Measurements from ENCODE around the gene C11orf97.
"Not testable (repeated sequence)": the region's sequence is repeated elsewhere in the genome, so short reads cannot be mapped to it uniquely, and the experiment has no call there.

C11orf97 gene

GRCh38 chr11:94537031-94537600 is 24.9 kb downstream of the C11orf97 start:
- ATAC-seq (replicated peaks) (no peak), DNase-seq (no peak)

GRCh38 chr11:94539420-94539819 is 27.2 kb downstream of the C11orf97 start:
- Mint-ChIP-seq H3K9me3 (no peaks in the 10 kb centered on the region), H3K4me1 (peaks cover 4 to 7% of the 10 kb centered on the region in 2 donors), H3K27me3 (peaks cover 5 to 12% of the 10 kb centered on the region in 2 donors), H3K4me3 (no peak overlapping the region), H3K36me3 (peaks cover 3 to 4% of the 10 kb centered on the region in 2 donors), H3K27ac (no peak overlapping the region)
- ATAC-seq (replicated peaks) (no peak), DNase-seq (no peak)

More at GRCh38 chr11:94537031-94537600, 24.9 kb downstream of the C11orf97 start:
- Mint-ChIP-seq H3K27ac (no peak overlapping the region), H3K4me1 (no peaks in the 10 kb centered on the region), H3K9me3 (no peaks in the 10 kb centered on the region), H3K27me3 (peaks cover 5 to 15% of the 10 kb centered on the region in 2 donors), H3K36me3 (no peaks in the 10 kb centered on the region), H3K4me3 (no peak overlapping the region)

GRCh38 chr11:94543695-94544645 is 31.7 kb downstream of the C11orf97 start, which contains the start of gene FUT4:
Gene FUT4 (plus strand): TSS chr11:94543921. CDS start chr11:94544134, 213 bp downstream.
- H3K4me1 Mint-ChIP-seq: peaks cover 12 to 36% of the 10 kb centered on the region in 2 donors
- no peaks in the 10 kb centered on the region for H3K9me3 Mint-ChIP-seq
- H3K36me3 Mint-ChIP-seq: peaks cover 8 to 13% of the 10 kb centered on the region in 2 donors
- ATAC-seq (replicated peaks) (peak; percentile 87 to 88), DNase-seq (peak; percentile 70)
- peaks cover 0 to 7% of the 10 kb centered on the region in 2 donors for H3K27me3 Mint-ChIP-seq
- peak within 1 kb of the TSS; percentile 100 for H3K27ac Mint-ChIP-seq
- peak within 1 kb of the TSS; percentile 98 to 100 for H3K4me3 Mint-ChIP-seq

GRCh38 chr11:94544646-94545263 is 32.5 kb downstream of the C11orf97 start:
- H3K4me3 Mint-ChIP-seq: peak overlapping the region; percentile 79 to 98
- ATAC-seq (replicated peaks) (peak in 1 of 2 donors; percentile 5), DNase-seq (no peak)
- no peaks in the 10 kb centered on the region for H3K9me3 Mint-ChIP-seq
- H3K27me3 Mint-ChIP-seq: peaks cover 0 to 4% of the 10 kb centered on the region in 2 donors
- H3K36me3 Mint-ChIP-seq: peaks cover 8 to 13% of the 10 kb centered on the region in 2 donors
- peak overlapping the region; percentile 75 for H3K27ac Mint-ChIP-seq
- H3K4me1 Mint-ChIP-seq: peaks cover 12 to 36% of the 10 kb centered on the region in 2 donors

GRCh38 chr11:94545264-94546161 is 33.3 kb downstream of the C11orf97 start:
- Mint-ChIP-seq H3K4me3 (peak overlapping the region; percentile 79 to 98), H3K4me1 (peaks cover 16 to 41% of the 10 kb centered on the region in 2 donors), H3K27ac (peak overlapping the region; percentile 75), H3K9me3 (no peaks in the 10 kb centered on the region), H3K36me3 (peaks cover 8 to 13% of the 10 kb centered on the region in 2 donors), H3K27me3 (no peaks in the 10 kb centered on the region)
- DNase-seq (no peak), ATAC-seq (replicated peaks) (no peak)

- ATAC-seq (replicated peaks): no peak
- H3K36me3 Mint-ChIP-seq: peaks cover 8 to 13% of the 10 kb centered on the region in 2 donors
- peak overlapping the region; percentile 19 to 79 for H3K4me3 Mint-ChIP-seq
Observed at GRCh38 chr11:94546162-94546470, 33.9 kb downstream of the C11orf97 start.

GRCh38 chr11:94546886-94547285 is 34.6 kb downstream of the C11orf97 start:
- no peak for ATAC-seq (replicated peaks)
- H3K4me3 Mint-ChIP-seq: peak overlapping the region in 1 of 2 donors; percentile 36
- no peak overlapping the region for H3K27ac Mint-ChIP-seq
- H3K9me3 Mint-ChIP-seq: no peaks in the 10 kb centered on the region
- H3K4me1 Mint-ChIP-seq: peaks cover 17 to 43% of the 10 kb centered on the region in 2 donors
- H3K27me3 Mint-ChIP-seq: no peaks in the 10 kb centered on the region
- DNase-seq: no peak
- peaks cover 8 to 13% of the 10 kb centered on the region in 2 donors for H3K36me3 Mint-ChIP-seq

More at GRCh38 chr11:94546162-94546470, 33.9 kb downstream of the C11orf97 start:
- Mint-ChIP-seq H3K4me1 (peaks cover 17 to 43% of the 10 kb centered on the region in 2 donors), H3K27me3 (no peaks in the 10 kb centered on the region), H3K27ac (no peak overlapping the region), H3K9me3 (no peaks in the 10 kb centered on the region)
- DNase-seq: no peak

- Mint-ChIP-seq H3K4me3 (no peak overlapping the region), H3K27me3 (no peaks in the 10 kb centered on the region), H3K9me3 (no peaks in the 10 kb centered on the region), H3K36me3 (peaks cover 6 to 9% of the 10 kb centered on the region in 2 donors), H3K27ac (no peak overlapping the region), H3K4me1 (peaks cover 13 to 36% of the 10 kb centered on the region in 2 donors)
- ATAC-seq (replicated peaks) (no peak), DNase-seq (no peak)
Observed at GRCh38 chr11:94549146-94549545, 36.9 kb downstream of the C11orf97 start.

GRCh38 chr11:94550513-94550912 is 38.3 kb downstream of the C11orf97 start:
- DNase-seq (no peak), ATAC-seq (replicated peaks) (peak; percentile 55 to 78)
- H3K36me3 Mint-ChIP-seq: peaks cover 4 to 7% of the 10 kb centered on the region in 2 donors
- peak overlapping the region; percentile 17 to 53 for H3K4me3 Mint-ChIP-seq
- no peaks in the 10 kb centered on the region for H3K9me3 Mint-ChIP-seq
- peaks cover 11 to 29% of the 10 kb centered on the region in 2 donors for H3K4me1 Mint-ChIP-seq
- H3K27ac Mint-ChIP-seq: peak overlapping the region; percentile 83
- no peaks in the 10 kb centered on the region for H3K27me3 Mint-ChIP-seq

GRCh38 chr11:94553938-94554337 is 41.7 kb downstream of the C11orf97 start:
- Mint-ChIP-seq H3K36me3 (no peaks in the 10 kb centered on the region), H3K27ac (no peak overlapping the region), H3K4me3 (no peak overlapping the region), H3K9me3 (no peaks in the 10 kb centered on the region), H3K27me3 (no peaks in the 10 kb centered on the region), H3K4me1 (peaks cover 4 to 16% of the 10 kb centered on the region in 2 donors)
- ATAC-seq (replicated peaks): no peak
- DNase-seq: no peak

GRCh38 chr11:94555752-94556329 is 43.6 kb downstream of the C11orf97 start:
- not testable (repeated sequence) for H3K27me3 Mint-ChIP-seq

GRCh38 chr11:94557421-94557820 is 45.2 kb downstream of the C11orf97 start:
- H3K4me3 Mint-ChIP-seq: no peak overlapping the region
- H3K9me3 Mint-ChIP-seq: no peaks in the 10 kb centered on the region
- no peak overlapping the region for H3K27ac Mint-ChIP-seq
- ATAC-seq (replicated peaks): no peak
- H3K36me3 Mint-ChIP-seq: no peaks in the 10 kb centered on the region
- H3K27me3 Mint-ChIP-seq: no peaks in the 10 kb centered on the region
- peaks cover 0 to 11% of the 10 kb centered on the region in 2 donors for H3K4me1 Mint-ChIP-seq
- DNase-seq: no peak

More at GRCh38 chr11:94555752-94556329, 43.6 kb downstream of the C11orf97 start:
- not testable (repeated sequence) for ATAC-seq (replicated peaks); H3K4me3 Mint-ChIP-seq; H3K9me3 Mint-ChIP-seq; H3K27ac Mint-ChIP-seq; DNase-seq; H3K36me3 Mint-ChIP-seq
- peaks cover 0 to 11% of the 10 kb centered on the region in 2 donors for H3K4me1 Mint-ChIP-seq

GRCh38 chr11:94557992-94558391 is 45.7 kb downstream of the C11orf97 start:
- peaks cover 0 to 11% of the 10 kb centered on the region in 2 donors for H3K4me1 Mint-ChIP-seq
- H3K9me3 Mint-ChIP-seq: no peaks in the 10 kb centered on the region
- no peak overlapping the region for H3K27ac Mint-ChIP-seq
- no peaks in the 10 kb centered on the region for H3K36me3 Mint-ChIP-seq
- DNase-seq (no peak), ATAC-seq (replicated peaks) (no peak)
- no peaks in the 10 kb centered on the region for H3K27me3 Mint-ChIP-seq
- no peak overlapping the region for H3K4me3 Mint-ChIP-seq
